ENCODE measurements around the gene SLC6A19. TPM values are rescaled to one million over a fixed set of nuclear protein-coding genes. Genes with fewer than 3 reads are reported as not detected.

The SLC6A19 gene
- total RNA-seq, 4 donors from 2014 or later = 2.5 to 106 (median 69.5) TPM; not detected in 1

- H3K9me3 ChIP-seq = peaks cover 6 to 13% of the 10 kb centered on the region in 2 donors
- peaks cover 0 to 4% (median 0%) of the 10 kb centered on the region in 4 donors for H3K4me1 ChIP-seq
- 71% methylated on average over 9 of the region's 13 CpGs; no CpG with 5 or more reads in 1 of the 2 donors for WGBS, 2 donors (ENCODE audit: low coverage in 1 of 2)
- in situ Hi-C loops (cut with MboI; ENCODE audit: low pct_ligation_motif_present in 1 of 4, low pct_unique_long_range_greater_than_20kb in 1 of 4, low sequenced_read_pairs in 3 of 4) (no loop called here), intact Hi-C loops (cut with DNase I; ENCODE audit: low total_unique reads) (no loop called here)
- DNase-seq = no peak
- H3K36me3 ChIP-seq = no peaks in the 10 kb centered on the region
- TF ChIP-seq EP300 (IDR thresholded peaks at IDR 0.05; ENCODE audit: low read depth) (no peak), POLR2AphosphoS5 (IDR thresholded peaks at IDR 0.05) (no peak), POLR2A (IDR thresholded peaks at IDR 0.05) (no peak), CTCF (IDR thresholded peaks at IDR 0.05) (no peak)
- H3K27me3 ChIP-seq = peaks cover 40% of the 10 kb centered on the region
- H3K27ac ChIP-seq = no peak overlapping the region
- H3K4me3 ChIP-seq = no peak overlapping the region
Measured at GRCh38 chr5:1231354-1231905, 30.0 kb downstream of the SLC6A19 start.

- Histone ChIP-seq H3K27ac (no peak overlapping the region), H3K9me3 (peaks cover 6 to 13% of the 10 kb centered on the region in 2 donors), H3K4me3 (no peak overlapping the region), H3K4me1 (peaks cover 0 to 4% (median 0%) of the 10 kb centered on the region in 4 donors), H3K36me3 (no peaks in the 10 kb centered on the region), H3K27me3 (peaks cover 39% of the 10 kb centered on the region)
- no peak for DNase-seq
- intact Hi-C loops (cut with DNase I; ENCODE audit: low total_unique reads) = no loop called here
- in situ Hi-C loops (cut with MboI; ENCODE audit: low pct_ligation_motif_present in 1 of 4, low pct_unique_long_range_greater_than_20kb in 1 of 4, low sequenced_read_pairs in 3 of 4) = no loop called here
- TF ChIP-seq EP300 (IDR thresholded peaks at IDR 0.05; ENCODE audit: low read depth) (no peak), POLR2AphosphoS5 (IDR thresholded peaks at IDR 0.05) (no peak)
- 87% methylated on average over 12 of the region's 25 CpGs; no CpG with 5 or more reads in 1 of the 2 donors for WGBS, 2 donors (ENCODE audit: low coverage in 1 of 2)
Measured at GRCh38 chr5:1232780-1233179, 31.4 kb downstream of the SLC6A19 start.

DNA sequence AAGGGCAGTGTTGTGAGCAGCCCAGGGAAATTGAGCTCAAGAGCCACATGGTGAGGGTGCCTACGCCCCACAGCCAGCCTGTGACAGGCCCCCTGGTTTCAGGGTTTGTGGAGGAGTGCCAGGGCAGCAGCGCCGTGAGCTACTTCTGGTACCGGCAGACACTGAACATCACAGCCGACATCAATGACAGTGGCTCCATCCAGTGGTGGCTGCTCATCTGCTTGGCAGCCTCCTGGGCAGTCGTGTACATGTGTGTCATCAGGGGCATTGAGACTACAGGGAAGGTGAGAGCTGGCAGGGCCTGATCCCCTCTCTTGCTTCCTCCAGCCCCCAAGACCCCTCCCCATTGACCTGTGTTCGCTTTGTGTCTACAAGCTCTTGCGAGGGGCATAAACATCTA, 34.0 kb downstream of the SLC6A19 start:
- WGBS, 2 donors (ENCODE audit: low coverage in 1 of 2) = 90 to 100% methylated on average over 1 to 7 of the region's 8 CpGs
- TF ChIP-seq POLR2A (IDR thresholded peaks at IDR 0.05) = no peak
- no peak for TF ChIP-seq POLR2AphosphoS5 (IDR thresholded peaks at IDR 0.05)
- TF ChIP-seq EP300 (IDR thresholded peaks at IDR 0.05; ENCODE audit: low read depth) = no peak
- TF ChIP-seq CTCF (IDR thresholded peaks at IDR 0.05) = no peak
- in situ Hi-C loops (cut with MboI; ENCODE audit: low pct_ligation_motif_present in 1 of 4, low pct_unique_long_range_greater_than_20kb in 1 of 4, low sequenced_read_pairs in 3 of 4) = no loop called here
- H3K9me3 ChIP-seq = peaks cover 6 to 13% of the 10 kb centered on the region in 2 donors
- H3K27me3 ChIP-seq = peaks cover 15% of the 10 kb centered on the region
- intact Hi-C loops (cut with DNase I; ENCODE audit: low total_unique reads) = no loop called here
- no peak overlapping the region for H3K4me3 ChIP-seq
- DNase-seq = no peak
- no peaks in the 10 kb centered on the region for H3K36me3 ChIP-seq
- H3K27ac ChIP-seq = no peak overlapping the region
- peaks cover 9 to 15% (median 12%) of the 10 kb centered on the region in 4 donors for H3K4me1 ChIP-seq

GRCh38 chr5:1235838-1236237, 34.4 kb downstream of the SLC6A19 start:
- Histone ChIP-seq H3K4me3 (no peak overlapping the region), H3K4me1 (peaks cover 10 to 19% (median 14%) of the 10 kb centered on the region in 4 donors), H3K27ac (no peak overlapping the region), H3K27me3 (peaks cover 10% of the 10 kb centered on the region), H3K9me3 (peaks cover 6 to 13% of the 10 kb centered on the region in 2 donors), H3K36me3 (no peaks in the 10 kb centered on the region)
- no peak for TF ChIP-seq POLR2AphosphoS5 (IDR thresholded peaks at IDR 0.05)
- no peak for TF ChIP-seq CTCF (IDR thresholded peaks at IDR 0.05)
- no peak for TF ChIP-seq POLR2A (IDR thresholded peaks at IDR 0.05)
- TF ChIP-seq EP300 (IDR thresholded peaks at IDR 0.05; ENCODE audit: low read depth) = no peak
- in situ Hi-C loops (cut with MboI; ENCODE audit: low pct_ligation_motif_present in 1 of 4, low pct_unique_long_range_greater_than_20kb in 1 of 4, low sequenced_read_pairs in 3 of 4) = no loop called here
- WGBS, 2 donors (ENCODE audit: low coverage in 1 of 2) = 97% methylated on average over 1 of the region's 1 CpG; no CpG with 5 or more reads in 1 of the 2 donors
- no peak for DNase-seq
- intact Hi-C loops (cut with DNase I; ENCODE audit: low total_unique reads) = no loop called here
